HG03280 (cell line): Measurements from ENCODE around the gene MEIOC.
"Not testable (repeated sequence)": the region's sequence is repeated elsewhere in the genome, so short reads cannot be mapped to it uniquely, and the experiment has no call there.

Experiments used
- ATAC-seq: cut with Tn5 transposase; IDR thresholded peaks from one replicate; pipeline ENCODE4 v1.9.1; 2021; ENCODE audit warnings: mild to moderate bottlenecking, moderate library complexity; ENCODE audit not compliant: unreplicated experiment

Gene MEIOC

GRCh38 chr17:44700288-44700687, 44.0 kb downstream of the MEIOC start:
- not testable (repeated sequence) for ATAC-seq

GRCh38 chr17:44707755-44708400, 51.6 kb downstream of the MEIOC start:
- ATAC-seq = no peak

DNA sequence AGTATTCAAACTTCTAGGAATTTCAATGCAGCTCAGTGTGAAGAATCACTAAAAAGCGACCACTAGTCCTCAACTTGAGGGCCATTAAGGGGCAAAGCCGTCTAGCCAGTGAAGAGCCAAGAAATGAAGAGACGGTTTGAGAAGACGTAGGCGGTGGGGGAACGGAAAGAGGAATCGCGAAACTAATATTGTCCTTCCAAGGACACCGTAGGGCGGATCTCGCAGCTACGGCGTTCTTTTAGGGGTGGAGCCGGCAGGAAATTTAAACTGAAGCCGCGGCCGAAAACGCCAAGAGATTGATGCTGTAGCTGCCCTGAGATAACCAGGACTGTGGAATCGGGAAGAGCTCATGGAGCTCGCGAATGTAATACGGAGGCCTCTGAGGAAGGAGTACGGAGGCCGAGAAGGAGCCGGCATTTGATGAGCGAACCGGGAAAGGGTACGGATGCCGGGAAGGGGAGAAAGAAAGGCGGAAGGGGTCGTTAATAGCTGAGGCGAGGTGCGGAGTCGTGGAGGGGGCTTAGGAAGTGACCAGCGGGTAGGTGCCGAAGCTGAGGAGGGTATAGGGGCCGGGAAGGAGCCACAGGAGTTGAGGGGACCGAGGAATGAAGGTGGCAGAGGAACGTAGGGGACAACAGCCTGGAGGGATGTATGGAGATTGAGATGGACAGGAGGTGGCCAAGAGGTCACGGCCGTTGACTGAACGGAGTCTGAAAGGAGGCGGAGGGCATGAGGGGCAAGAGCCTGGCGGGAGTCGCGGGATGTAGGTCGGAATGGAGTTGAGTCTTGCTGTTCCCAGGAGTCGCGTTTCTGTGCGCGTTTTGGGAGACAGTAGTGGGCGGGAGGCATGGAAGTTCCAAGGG, 52.4 kb downstream of the MEIOC start, which contains the start of gene DBF4B:
Gene DBF4B, plus strand, starts transcription at position 265 of the 863 bp plus-strand sequence. Its CDS starts 156 bp downstream, at position 421.
- ATAC-seq = peak; percentile 74

- ATAC-seq = no peak
Measured at GRCh38 chr17:44719444-44719843, 63.2 kb downstream of the MEIOC start.

DNA sequence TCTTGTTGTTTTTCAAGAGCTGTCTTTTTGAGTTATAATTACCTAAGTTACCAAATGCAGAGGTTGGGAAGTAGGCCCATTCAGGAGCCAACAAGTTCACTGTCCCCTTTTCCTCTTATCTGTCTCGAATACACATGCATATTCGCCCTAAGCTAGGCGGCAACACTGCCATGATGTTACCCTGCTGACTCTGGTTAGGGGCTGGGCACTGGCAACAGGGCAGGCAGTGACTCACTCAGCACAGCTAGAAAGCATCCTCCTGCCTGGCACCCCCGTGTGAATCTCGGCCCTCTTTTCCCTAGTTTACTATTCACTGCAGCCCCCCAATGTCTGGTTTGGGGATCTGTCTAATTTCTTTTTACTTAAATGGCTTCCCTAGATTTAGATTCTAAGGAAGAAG, 66.0 kb downstream of the MEIOC start:
- no peak for ATAC-seq
